Cerebellar nuclear complex (tissue), 1 donor: ENCODE data around the gene EIF3K.
A peak's percentile ranks its signal among the peaks of the same experiment; 100 is the strongest.
"Not testable (repeated sequence)": the region's sequence is repeated elsewhere in the genome, so short reads cannot be mapped to it uniquely, and the experiment has no call there.

Experiments used
- DNase-seq, 2 experiments: peaks; one replicate each; lab custom pipeline; 2025; lab: John Stamatoyannopoulos, UW

The EIF3K gene

GRCh38 chr19:38618590-38619360 lies at the start of gene EIF3K:
EIF3K (plus strand) TSS chr19:38619188; CDS start chr19:38619269, 81 bp downstream.
- peak; percentile 77 to 89 for DNase-seq

GRCh38 chr19:38569368-38569983 lies 49.5 kb upstream of the EIF3K start:
- DNase-seq: no peak

GRCh38 chr19:38571682-38572081 lies 47.3 kb upstream of the EIF3K start:
- no peak for DNase-seq

- no peak for DNase-seq
Observed at GRCh38 chr19:38577826-38578225, 41.2 kb upstream of the EIF3K start.

DNA sequence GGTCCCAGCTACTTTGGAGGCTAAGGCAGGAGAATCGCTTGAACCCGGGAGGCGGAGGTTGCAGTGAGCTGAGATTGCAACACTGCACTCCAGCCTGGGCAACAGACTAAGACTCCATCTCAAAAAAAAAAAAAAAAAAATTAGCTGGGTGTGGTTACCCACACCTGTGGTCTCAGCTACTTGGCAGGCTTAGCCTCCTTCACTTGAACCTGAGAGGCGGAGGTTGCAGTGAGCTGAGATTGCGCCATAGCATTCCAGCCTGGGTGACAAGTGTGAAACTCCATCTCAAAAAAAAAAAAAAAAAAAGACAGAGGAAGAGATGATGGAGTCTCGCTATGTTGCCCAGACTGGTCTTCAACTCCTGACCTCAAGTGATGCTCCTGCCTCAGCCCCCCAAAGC lies 39.7 kb upstream of the EIF3K start:
- not testable (repeated sequence) for DNase-seq

GRCh38 chr19:38580080-38580479 lies 38.9 kb upstream of the EIF3K start:
- DNase-seq: no peak

- no peak for DNase-seq
Observed at GRCh38 chr19:38583219-38583984, 35.6 kb upstream of the EIF3K start.

GRCh38 chr19:38583985-38584305 lies 35.0 kb upstream of the EIF3K start:
- no peak for DNase-seq

- DNase-seq: no peak
Observed at GRCh38 chr19:38587562-38587961, 31.4 kb upstream of the EIF3K start.

- DNase-seq: no peak
Observed at GRCh38 chr19:38588041-38588440, 30.9 kb upstream of the EIF3K start.

DNA sequence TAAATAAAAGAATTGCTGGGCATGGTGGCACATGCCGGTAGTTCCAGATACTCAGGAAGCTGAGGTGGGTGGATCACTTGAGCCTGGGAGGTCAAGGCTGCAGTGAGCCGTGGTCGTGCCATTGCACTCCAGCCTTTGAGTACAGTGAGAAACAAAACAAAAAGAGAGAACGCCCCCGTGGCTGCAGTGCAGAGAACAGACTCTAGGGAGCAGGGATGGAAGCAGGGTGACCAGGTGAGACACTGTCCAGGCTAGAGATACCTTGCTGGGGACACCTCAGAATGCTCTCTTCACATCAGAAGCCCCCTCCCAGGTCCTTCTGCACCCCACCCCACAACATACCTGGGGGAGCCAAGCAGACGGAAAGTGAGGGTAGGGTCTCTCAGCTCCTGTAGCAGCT lies 26.0 kb upstream of the EIF3K start:
- no peak for DNase-seq

DNA sequence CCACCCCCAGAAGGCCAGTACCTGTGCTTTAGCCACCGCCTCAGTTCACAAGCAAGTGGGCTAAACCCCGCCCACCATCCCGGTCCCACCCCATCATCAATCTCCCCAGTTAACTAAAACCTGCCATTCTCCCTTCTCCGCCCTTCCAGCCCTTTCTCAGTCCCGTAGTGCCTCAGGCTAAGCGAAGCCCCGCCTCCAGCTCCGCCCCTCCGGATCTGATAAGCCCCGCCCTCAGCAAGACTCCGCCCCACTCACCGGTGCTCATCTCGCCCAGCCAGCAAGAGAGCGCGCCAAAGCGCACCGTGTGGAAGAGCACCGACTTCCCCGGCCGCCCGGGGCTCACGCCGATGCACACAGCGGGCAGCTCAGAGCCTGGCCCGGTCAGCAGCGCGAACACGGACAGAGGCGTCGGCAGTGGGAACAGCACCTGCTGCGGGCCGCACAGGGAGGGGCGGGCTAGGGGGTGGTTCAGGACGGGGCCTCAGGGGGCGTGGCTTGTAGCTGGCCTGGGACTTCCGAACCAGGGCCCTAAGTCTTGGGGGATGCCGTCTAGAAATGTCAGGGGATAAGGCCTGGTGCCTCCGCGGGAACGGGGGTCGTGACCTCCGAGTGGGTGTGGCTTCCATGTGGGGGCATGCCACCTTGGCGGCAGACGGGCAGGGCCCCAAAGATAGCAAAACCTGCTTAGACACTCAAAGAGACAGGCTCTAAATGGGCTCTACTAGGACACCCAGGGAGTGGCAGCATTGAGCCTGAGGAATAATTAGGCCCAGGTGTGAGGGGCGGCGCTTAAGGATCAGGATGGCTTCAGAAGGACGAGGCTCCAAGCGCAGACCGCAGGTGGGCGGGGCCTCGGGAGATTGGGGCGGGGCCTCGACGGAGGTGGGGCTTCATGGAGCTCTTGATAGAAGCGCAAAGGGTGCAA lies 22.7 kb upstream of the EIF3K start:
- no peak for DNase-seq

- no peak for DNase-seq
Observed at GRCh38 chr19:38597075-38597474, 21.9 kb upstream of the EIF3K start.

DNA sequence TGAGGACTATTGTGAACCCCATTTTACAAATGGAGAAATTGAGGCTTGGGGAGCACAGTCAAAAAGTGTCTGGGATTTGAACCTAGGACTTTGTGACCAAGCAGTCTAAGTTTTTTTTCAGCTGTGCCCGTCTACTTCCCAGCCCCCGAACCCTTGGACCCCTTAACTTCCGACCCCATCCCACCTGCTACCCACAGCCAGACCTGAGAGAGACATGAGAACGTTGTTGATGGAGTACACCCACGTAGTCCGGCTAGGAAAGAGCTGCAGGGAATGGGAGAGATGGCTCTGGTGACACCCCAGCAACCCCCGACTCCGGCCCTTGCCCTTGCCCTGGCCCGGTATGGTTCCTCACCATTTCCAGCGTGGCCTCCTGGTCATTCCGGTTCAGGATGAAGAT lies 19.3 kb upstream of the EIF3K start:
- no peak for DNase-seq

DNA sequence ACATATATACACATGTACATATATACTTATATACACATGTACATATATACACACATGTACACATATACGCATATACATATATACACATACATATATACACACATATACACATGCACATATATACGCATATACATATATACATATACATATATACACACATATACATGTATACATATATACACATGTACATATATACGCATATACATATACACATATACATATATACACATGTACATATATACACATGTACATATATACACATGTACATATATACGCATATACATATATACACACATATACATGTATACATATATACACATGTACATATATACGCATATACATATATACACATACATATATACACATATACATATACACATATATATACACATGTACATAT lies 16.1 kb upstream of the EIF3K start:
- not testable (repeated sequence) for DNase-seq

DNA sequence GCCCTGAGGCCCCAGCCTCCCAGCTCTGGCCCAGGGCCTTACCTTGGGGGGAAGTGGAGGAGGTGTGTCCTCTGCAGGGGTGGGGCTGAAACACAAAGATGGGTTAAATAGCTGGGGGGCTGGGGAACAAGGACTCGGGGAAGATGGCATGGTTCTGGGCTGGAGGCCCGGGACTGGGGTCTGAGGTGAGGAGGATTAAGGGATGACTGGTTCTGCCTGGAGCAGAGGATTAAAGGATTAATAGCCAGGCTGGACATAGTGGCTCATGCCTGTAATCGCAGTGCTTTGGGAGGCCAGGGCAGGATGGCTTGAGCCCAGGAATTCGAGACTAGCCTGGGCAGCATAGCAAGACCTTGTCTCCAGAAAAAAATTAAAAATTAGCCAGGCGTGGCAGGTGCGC lies 12.9 kb upstream of the EIF3K start:
- no peak for DNase-seq

DNA sequence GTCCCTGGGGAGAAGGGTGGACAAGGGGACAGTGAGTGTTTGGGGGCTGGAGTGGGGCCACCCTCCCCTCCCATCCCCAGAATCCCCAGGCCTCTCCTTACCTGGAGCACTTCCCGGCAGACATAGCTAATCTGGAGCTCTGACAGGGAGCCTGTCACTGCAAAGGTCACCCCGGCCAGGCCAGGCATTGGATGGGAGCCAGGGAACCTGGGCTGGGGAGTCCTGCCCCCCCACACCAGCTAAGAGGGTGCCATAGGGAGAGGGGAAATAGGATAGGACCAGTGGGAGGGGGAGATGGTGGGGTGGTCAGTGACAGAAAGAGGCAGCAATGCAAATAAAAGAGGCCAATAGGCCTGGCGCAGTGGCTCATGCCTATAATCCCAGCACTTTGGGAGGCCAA lies 4.7 kb upstream of the EIF3K start:
- DNase-seq: no peak

- no peak for DNase-seq
Observed at GRCh38 chr19:38615007-38615581, 3.9 kb upstream of the EIF3K start.

DNA sequence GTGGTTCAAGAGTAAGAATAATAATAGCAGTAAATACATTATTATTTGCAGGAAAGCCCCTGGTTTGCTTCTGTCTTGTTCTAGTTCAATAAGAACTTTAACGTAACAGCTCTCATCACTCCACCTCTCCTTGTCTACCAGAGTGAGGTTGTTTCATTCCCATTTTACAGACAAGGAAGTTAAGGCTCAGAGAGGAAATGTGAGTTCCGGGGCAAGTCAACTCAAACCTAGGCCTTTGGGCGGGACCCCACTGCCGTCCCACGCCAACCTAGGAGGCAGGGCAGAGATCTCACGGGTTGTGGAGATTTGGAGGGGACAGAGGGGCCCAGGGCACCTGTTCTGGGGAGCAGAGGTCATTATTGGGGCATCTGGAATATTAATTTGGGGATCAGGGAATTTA lies 2.7 kb upstream of the EIF3K start:
- DNase-seq: no peak

DNA sequence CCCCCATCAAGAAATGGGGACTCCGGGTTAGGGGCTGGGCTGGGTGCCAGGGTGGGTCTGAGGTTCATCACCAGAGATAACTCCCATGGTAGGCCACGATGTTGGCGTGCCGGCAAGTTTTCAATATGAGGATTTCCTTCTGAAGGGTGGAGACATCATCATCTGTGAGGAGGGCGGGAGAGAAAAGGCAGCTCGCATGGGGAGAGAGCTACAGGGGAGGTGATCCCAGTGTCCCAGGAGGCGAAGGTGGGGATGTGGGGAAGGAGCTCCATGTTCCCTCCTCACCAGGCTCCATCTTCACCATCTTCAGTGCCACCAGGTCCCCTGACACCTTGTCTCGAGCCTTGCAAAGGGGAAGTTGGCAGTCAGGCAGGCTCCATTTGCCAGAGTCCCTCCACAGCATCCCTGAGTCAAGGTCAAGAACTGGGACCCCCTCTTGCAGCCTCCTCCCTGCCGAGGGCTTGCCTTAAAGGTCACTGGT lies 1.7 kb upstream of the EIF3K start:
- no peak for DNase-seq

DNA sequence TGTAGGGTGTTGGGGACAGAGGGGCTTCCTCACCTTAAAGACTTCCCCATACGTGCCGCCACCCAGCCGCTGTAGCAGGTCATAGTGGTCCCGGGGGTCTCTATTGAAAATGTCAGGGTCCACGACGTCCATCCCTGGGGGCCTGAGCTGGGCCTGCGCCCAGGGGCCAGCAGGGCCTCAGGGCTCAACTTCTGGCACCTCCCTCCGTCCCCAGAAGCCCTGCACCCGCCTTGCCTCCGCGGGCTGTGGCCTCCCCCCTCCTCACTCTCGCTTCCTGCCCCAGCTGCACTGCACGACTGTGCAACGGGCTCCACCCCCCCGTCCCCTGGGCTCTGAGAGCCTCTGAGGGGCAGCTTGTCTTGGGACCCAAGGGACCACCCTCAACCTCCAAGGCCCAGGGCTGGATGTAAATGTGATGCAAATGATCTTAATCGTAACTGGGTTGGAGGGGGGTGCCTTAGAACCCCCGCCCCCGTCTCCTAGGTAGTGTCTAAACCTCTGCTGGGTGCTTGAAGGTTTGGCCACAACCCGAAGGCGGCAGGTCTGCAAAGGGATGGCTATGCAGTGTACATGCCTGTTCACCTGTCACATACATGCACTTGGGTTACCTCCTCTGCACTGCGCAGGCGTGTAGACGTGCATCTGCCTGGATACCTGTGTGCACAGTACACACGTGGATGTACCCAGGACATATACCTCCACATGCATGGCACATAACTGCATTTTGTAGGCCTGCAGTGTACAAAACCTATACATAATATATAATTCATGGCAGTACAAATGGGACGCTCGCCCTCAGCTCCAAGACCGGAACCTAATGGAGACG lies 1.0 kb upstream of the EIF3K start, which contains the start of gene MAP4K1:
Gene MAP4K1, minus strand, starts transcription at position 190 of the 826 bp plus-strand sequence. Its CDS starts 58 bp downstream, at position 132.
- no peak for DNase-seq
